ENCODE results near the gene CFAP410.

The CFAP410 gene

GRCh38 chr21:44306936-44307704 is 32.1 kb downstream of the CFAP410 start:
- ATAC-seq = no peak
- TF ChIP-seq ZC3H10 (CRISPR knock-in tag; IDR thresholded peaks at IDR 0.05) (no peak), ZNF70 (CRISPR knock-in tag; IDR thresholded peaks at IDR 0.05) (no peak), OSR1 (CRISPR knock-in tag; IDR thresholded peaks at IDR 0.05) (no peak), TOX (CRISPR knock-in tag; IDR thresholded peaks at IDR 0.05; ENCODE audit: borderline replicate concordance) (no peak), ZNF565 (CRISPR knock-in tag; conservative IDR thresholded peaks at IDR 0.05; ENCODE audit: low read depth) (no peak), ARNTL (CRISPR knock-in tag; IDR thresholded peaks at IDR 0.05; ENCODE audit: borderline replicate concordance, low read depth) (no peak), PATZ1 (CRISPR knock-in tag; IDR thresholded peaks at IDR 0.05; ENCODE audit: borderline replicate concordance) (no peak), CREB5 (CRISPR knock-in tag; IDR thresholded peaks at IDR 0.05; ENCODE audit: low read depth) (no peak), ZFP30 (CRISPR knock-in tag; IDR thresholded peaks at IDR 0.05) (no peak), ISL1 (CRISPR knock-in tag; IDR thresholded peaks at IDR 0.05) (no peak), RARB (CRISPR knock-in tag; IDR thresholded peaks at IDR 0.05) (no peak), PPARA (CRISPR knock-in tag; IDR thresholded peaks at IDR 0.05; ENCODE audit: borderline replicate concordance) (no peak), GLIS3 (CRISPR knock-in tag; IDR thresholded peaks at IDR 0.05) (no peak)

GRCh38 chr21:44305691-44306090 is 33.5 kb downstream of the CFAP410 start:
- TF ChIP-seq PATZ1 (CRISPR knock-in tag; IDR thresholded peaks at IDR 0.05; ENCODE audit: borderline replicate concordance) (no peak), ESRRG (CRISPR knock-in tag; IDR thresholded peaks at IDR 0.05) (no peak)
- ATAC-seq = no peak

DNA sequence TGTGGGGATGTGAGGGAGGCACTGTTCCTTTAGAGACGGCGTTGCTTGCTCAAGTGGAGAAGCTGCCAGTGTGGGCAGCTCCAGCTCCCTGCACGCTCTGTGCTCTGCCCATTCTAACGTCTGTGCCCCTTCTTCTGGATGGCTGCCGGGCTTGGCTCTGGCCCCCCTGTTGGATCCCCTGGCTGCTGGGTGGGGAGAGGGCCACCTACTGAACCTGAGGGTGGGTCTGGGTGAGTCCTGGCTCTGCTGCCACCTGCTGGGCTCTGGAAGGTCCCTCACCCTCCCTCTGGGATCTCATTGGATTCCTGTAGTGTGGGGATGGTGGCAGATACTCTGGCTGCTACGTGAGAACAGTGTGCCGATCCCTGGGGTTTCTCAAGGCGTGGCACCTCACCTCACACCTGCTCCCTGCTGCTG is 34.3 kb downstream of the CFAP410 start:
- peak; percentile 79 for ATAC-seq
- TF ChIP-seq BACH2 (CRISPR knock-in tag; IDR thresholded peaks at IDR 0.05; ENCODE audit: borderline replicate concordance) (no peak), CSDC2 (CRISPR knock-in tag; IDR thresholded peaks at IDR 0.05) (no peak), GLIS3 (CRISPR knock-in tag; IDR thresholded peaks at IDR 0.05) (no peak), ESRRG (CRISPR knock-in tag; IDR thresholded peaks at IDR 0.05) (no peak), ZFP30 (CRISPR knock-in tag; IDR thresholded peaks at IDR 0.05) (no peak), PPARA (CRISPR knock-in tag; IDR thresholded peaks at IDR 0.05; ENCODE audit: borderline replicate concordance) (no peak), RARB (CRISPR knock-in tag; IDR thresholded peaks at IDR 0.05) (no peak), SNAI2 (CRISPR knock-in tag; IDR thresholded peaks at IDR 0.05) (no peak), CREB5 (CRISPR knock-in tag; IDR thresholded peaks at IDR 0.05; ENCODE audit: low read depth) (no peak), POU6F1 (CRISPR knock-in tag; IDR thresholded peaks at IDR 0.05; ENCODE audit: borderline replicate concordance, low read depth) (no peak), ZNF8 (CRISPR knock-in tag; IDR thresholded peaks at IDR 0.05) (no peak), OSR1 (CRISPR knock-in tag; IDR thresholded peaks at IDR 0.05) (no peak), ZFP3 (CRISPR knock-in tag; IDR thresholded peaks at IDR 0.05) (no peak), ZNF565 (CRISPR knock-in tag; conservative IDR thresholded peaks at IDR 0.05; ENCODE audit: low read depth) (no peak)
- TF ChIP-seq, protein P1, sequence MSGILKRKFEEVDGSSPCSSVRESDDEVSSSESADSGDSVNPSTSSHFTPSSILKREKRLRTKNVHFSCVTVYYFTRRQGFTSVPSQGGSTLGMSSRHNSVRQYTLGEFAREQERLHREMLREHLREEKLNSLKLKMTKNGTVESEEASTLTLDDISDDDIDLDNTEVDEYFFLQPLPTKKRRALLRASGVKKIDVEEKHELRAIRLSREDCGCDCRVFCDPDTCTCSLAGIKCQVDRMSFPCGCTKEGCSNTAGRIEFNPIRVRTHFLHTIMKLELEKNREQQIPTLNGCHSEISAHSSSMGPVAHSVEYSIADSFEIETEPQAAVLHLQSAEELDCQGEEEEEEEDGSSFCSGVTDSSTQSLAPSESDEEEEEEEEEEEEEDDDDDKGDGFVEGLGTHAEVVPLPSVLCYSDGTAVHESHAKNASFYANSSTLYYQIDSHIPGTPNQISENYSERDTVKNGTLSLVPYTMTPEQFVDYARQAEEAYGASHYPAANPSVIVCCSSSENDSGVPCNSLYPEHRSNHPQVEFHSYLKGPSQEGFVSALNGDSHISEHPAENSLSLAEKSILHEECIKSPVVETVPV (CRISPR knock-in tag; IDR thresholded peaks at IDR 0.05) = no peak
